IPS-11a (cell line): Measurements from ENCODE around the gene CCDC124.

Source experiments
- H3K4me3 ChIP-seq: one replicate; pipeline ENCODE4 v1.5.1; 2013; ENCODE audit warnings: low read depth, low read length, control low read depth

Gene CCDC124

DNA sequence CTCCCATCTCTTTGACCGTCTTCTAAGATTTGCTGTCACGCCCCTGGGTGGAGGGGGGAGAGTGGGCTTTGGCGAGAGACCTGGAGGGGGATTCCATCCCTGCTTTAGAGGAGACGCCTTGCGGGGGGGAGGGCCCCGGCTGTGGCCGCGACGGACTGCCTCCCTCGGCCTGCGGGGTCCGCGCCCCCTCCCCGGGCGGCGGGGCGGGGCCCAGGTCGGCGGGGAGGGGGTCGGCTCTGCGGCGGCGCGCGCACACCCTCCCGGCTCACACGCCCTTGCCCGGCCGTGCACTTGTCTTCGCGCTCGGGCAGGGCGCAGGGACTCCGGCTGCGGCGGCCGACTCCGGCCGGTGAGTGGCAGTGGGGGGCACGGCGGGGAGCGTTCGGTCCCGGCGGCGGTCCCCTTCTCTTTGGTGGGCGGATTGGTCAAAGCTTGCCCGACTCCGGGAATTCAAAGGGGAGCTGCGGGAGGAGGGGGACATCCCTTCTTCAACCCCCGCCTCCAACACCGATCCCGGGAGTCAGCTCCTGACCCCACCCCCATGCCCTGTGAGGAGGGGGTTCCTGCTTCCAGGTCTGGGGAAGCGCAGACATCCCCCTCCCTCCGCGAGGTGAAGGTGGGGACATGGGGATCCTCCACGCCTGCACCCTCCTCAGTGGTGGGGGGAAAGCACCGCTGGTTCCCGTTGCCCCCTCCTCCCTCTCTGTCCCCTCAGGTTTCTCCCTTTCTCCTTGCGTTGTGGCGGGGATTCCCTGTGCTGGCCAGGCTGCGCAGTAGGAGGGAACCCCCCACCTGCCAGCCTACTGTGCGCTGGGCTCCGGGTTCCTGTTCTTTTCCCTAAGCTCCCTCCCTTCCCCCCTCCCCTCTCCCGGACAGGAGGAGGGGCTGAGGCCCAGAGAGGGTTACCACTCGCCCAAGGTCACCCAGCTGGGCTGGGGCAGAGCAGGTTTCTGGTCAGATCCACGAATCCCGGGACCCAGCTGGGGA is 19.5 kb downstream of the CCDC124 start:
- peak overlapping the region; percentile 53 for H3K4me3 ChIP-seq

GRCh38 chr19:17953316-17953801 is 20.5 kb downstream of the CCDC124 start:
- no peak overlapping the region for H3K4me3 ChIP-seq

DNA sequence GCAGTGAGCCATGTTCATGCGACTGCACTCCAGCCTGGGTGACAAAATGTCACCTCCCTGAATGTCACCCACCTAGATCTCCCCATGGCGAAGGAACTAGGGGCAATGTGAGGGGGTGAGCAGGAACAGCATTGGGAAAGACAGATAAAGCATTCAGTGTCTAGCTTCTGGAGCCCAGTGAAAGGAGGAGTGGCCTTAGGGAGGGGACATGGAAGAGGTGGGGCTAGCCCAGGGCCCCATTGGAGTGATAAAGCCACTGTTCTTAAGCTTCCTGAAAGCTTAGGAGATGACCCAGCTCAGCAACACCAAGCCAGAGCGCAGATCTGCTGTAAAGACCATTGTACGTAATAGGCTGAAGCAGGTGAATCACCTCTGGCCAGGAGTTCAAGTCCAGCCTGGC is 21.1 kb downstream of the CCDC124 start:
- no peak overlapping the region for H3K4me3 ChIP-seq

DNA sequence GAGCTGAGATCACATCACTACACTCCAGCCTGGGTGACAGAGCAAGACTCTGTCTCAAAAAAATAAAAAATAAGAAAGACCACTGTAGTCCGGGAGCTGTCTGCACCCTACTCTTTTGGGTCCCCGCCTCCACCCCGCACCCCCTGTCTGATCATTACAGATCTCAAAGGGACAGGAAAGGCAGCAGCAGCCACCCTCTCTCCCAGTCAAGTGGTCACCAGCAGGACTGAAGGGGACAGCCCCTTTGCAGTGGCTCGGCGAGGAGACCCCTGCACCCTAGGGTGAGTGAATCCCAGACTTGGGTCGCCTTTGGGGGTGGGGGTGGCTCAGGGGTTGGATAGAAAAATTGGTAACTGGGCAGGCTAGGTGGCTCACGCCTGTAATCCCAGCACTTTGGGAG is 21.6 kb downstream of the CCDC124 start:
- H3K4me3 ChIP-seq: no peak overlapping the region

GRCh38 chr19:17957149-17957849 is 24.5 kb downstream of the CCDC124 start:
- H3K4me3 ChIP-seq: no peak overlapping the region

DNA sequence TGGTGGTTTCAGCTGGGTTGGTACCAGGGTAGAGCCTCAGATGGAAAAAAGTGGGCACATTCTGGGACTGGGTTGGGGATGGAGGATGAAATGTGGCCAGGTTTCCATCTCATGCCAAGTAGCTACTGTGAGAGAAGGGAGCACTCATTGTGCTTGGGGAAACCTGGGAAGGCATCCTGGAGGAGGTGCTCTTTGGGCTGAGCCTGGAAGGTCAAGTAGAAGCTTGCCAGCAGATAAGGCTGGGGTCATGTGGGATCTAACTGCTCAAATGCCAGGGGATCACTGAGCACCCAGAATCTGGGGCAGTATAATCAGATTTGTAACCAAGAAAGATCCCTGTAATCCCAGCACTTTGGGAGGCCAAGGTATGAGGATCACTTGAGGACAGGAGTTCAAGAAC is 25.1 kb downstream of the CCDC124 start:
- H3K4me3 ChIP-seq: no peak overlapping the region

GRCh38 chr19:17963936-17964691 is 31.3 kb downstream of the CCDC124 start:
- no peak overlapping the region for H3K4me3 ChIP-seq

DNA sequence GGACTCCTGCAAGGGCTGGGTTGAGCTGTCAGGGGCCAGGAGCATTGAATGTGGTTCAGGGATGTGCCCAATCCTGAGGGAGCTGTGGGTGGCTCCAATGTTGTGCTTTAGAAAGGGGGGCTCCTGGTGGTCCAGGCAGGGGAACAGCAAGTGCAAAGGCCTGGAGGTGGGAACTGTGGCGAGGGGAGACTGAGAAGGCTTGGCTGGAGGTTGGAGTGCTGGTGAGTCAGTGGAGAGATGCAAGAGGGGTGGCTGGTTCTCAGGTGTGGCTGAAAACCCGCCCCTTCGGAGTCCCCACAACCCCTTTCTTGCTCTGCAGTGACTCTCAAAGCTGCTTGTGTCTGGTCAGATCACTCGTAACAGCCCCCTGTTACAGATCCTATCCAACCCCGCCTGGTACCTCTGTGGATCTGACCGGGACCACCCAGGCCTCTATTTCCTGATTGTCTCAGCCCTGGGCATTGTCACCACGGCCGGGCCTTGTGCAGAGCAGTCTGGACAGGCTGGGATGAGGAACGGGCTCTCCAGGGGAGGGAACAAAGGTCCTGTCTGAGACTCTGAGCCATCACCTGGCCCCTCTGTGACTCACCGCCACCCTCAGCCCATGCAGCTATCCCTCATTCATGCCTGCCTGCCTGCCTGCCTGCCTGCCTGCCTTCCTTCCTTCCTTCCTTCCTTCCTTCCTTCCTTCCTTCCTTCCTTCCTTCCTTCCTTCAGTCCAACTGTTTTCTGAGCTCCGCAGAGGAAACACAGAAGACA is 32.7 kb downstream of the CCDC124 start:
- H3K4me3 ChIP-seq: no peak overlapping the region

DNA sequence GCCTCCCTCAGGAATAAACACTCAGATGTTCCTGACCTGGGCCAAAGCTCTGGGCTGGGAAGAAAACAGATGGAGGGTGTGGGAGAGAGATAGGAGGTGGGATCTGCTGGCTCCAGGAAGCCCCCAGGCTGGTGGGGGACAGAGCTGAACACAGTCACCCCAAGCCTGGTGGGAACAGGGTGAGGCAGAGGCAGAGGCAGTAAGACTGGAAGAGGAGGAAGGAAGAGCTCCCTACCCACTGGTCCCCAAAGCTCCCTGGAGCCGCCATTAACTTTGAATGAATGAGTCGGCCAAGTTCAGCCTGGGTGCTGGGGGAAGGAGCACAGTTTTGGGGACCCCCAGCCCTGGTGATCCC is 33.3 kb downstream of the CCDC124 start:
- no peak overlapping the region for H3K4me3 ChIP-seq

DNA sequence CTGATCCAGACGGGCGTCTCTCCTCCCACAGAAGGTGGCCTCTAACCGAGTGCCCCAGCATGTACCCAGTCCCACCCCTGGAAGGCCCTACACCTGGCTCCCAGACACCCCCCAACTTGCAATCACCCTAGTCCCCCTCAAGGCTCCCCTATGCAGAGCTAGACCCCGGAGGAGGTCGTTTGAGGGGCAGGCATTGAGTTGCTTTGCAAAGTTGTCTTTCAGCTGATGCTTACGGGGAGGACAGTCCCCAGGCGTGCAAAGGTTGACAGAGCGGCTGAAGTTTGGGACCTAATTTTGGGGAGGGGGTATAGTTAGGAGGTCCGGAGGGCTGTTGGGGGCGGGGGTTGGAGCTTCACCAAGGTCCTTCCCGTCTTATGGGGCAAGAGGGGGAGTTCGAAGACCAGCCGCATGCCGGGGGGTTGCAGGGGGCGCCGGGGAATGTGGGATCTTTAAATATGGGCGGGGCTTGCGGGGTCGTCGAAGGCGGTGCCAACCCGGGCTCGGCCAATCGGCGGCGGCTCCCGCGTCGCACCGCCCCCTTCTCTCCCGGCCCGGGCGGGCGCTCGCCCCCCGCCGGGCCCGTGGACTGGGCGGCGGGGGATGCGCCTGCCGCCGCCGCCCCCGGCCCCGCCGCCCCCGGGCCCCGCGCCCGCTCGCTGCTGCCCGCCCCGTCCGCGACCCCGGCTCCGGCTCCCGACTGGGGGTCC is 33.9 kb downstream of the CCDC124 start, which contains the start of gene KCNN1:
Gene KCNN1, plus strand, starts transcription at position 558 of the 707 bp plus-strand sequence. CDS start 6,782 bp downstream, outside the sequence.
- H3K4me3 ChIP-seq: peak within 1 kb of the TSS; percentile 22

DNA sequence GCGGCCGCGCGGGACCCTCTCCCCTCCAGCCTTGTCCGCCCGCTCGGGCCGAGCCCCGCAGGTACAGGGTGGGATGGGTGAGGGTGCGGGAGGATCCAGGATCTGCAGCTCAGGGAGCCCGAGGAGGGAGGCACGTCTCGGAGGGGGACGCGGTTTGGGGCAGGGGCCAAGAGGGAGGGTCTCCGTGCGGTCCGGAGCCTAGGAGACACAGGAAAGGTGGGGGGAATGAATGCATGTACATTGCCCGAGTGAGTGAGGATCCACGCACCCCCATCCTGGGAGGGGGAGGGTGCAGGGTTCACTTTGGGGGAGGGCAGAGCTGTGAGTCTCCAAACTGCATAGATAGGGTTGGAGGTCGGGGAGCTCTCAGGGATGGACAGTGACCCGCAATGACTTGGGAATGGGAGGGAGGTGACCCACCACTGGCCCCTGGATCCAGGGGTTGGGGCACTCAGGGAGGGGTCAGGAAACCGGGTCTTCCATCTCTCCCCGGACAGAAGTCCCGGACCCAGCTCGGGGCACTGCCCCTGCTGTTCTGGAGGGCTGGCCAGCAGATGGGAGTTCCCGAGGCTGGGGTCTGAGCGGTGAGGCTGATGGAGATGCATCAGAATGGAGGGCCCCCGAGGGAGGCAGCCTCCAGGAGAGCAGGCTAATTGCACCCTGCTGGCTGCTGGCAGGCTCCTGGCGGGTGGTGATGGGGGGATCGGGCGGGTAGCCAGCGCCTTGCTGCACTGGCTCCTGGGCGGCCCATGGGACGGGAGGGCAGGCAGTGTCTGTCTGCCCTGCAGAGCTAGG is 34.6 kb downstream of the CCDC124 start:
- peak overlapping the region; percentile 22 for H3K4me3 ChIP-seq

GRCh38 chr19:17968362-17968761 is 35.5 kb downstream of the CCDC124 start:
- H3K4me3 ChIP-seq: no peak overlapping the region

GRCh38 chr19:17969096-17969792 is 36.4 kb downstream of the CCDC124 start:
- no peak overlapping the region for H3K4me3 ChIP-seq

DNA sequence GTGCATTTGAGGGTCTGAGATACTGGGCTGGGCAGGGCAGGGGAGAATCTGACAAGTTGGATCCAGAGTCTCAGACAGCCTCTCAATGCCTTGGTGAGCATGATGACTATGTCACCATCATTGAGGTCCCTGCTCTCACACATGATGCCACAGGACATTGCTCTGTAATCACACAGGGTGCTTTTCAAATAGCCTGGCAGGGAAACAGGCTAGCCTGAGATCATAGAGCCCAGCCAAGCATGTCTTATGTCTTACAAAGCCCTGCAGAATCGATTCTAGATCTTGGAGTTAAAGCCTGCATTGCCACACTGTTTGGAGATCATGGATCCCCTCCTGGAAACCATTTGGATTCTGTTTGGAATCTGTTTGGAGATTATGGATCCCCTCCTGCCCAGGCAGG is 39.4 kb downstream of the CCDC124 start:
- no peak overlapping the region for H3K4me3 ChIP-seq

DNA sequence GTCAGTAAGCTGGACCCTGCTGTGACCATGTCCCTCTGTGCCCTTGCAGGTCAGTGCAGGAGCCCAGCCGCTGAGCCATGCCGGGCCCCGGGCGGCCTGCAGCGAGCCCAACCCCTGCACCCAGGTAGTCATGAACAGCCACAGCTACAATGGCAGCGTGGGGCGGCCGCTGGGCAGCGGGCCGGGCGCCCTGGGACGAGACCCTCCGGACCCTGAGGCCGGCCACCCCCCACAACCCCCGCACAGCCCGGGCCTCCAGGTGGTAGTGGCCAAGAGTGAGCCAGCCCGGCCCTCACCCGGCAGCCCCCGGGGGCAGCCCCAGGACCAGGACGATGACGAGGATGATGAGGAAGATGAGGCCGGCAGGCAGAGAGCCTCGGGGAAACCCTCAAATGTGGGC is 40.9 kb downstream of the CCDC124 start:
- no peak overlapping the region for H3K4me3 ChIP-seq

DNA sequence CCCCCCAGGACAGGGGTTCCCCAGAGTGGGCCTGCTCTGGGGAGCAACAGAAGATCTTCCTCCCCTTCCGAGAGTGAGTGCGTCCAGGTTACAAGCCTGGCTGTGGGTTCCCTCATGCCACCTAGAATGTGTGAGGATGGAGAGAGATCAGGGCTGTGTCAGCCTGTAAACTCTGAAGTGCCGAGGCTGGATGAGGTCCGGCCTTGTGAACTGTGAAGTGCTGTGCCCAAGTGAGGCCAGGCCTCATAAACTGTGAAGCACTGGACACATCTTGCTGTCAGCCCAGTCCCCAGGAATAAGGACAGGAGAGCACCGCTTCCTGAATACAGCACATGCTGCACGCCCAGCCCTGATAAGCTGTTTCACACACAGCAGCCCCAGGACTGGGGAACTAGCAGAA is 41.7 kb downstream of the CCDC124 start:
- H3K4me3 ChIP-seq: no peak overlapping the region

DNA sequence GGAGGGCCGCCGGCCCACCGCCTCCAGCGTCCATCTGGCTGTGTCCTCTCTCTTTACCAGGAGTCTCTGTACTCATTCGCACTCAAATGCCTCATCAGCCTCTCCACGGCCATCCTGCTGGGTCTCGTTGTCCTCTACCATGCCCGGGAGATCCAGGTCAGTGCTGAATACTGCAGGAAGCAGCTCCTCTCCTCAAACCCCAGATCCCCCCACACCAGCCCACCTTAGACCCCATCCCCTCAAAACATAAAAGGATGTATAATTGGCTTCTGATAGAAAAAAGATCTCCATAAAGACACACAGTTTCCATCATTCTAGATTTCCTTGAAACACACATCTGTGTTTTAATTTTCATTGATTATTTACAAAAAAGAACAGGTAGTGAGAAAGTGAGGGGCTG is 42.2 kb downstream of the CCDC124 start:
- no peak overlapping the region for H3K4me3 ChIP-seq

DNA sequence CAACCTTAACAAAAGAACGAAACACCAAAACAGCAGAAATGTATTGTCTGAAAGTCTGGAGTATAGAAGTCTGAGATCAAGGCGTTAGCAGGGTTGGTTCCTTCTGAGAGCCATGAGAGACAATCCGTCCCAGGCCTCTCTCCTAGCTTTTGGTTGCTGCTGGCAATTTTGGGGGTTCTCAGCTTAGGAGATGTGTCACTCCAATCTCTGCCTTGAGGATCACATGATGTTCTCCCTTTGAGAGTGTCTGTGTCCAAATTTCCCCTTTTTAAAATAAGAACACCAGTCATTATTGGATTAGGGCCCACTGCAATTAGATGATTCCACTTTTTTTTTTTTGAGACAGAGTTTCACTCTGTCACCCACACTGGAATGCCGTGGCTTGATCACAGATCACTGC is 44.2 kb downstream of the CCDC124 start:
- H3K4me3 ChIP-seq: no peak overlapping the region
